Activated T-helper 1 cell treated with anti-CD3 and anti-CD28 coated beads, Interleukin-12 subunit alpha, Interleukin-12 subunit beta, Interleukin-2, Interleukin-4 antibody, amounts not matched to agents 30 ng/mL and 10 ng/mL and 1 ng/mL, durations not matched to agents 14 hours and 24 hours and 36 hours (primary cell): ENCODE measurements around the gene CLSTN2. TPM values are rescaled to one million over a fixed set of nuclear protein-coding genes. Genes with fewer than 3 reads are reported as not detected.

ENCODE experiments used
- DNase-seq: peaks from one replicate; pipeline ENCODE4 v3.0.0; 2021; ENCODE audit warnings: low spot score
- H3K27ac Mint-ChIP-seq: one replicate; pipeline ENCODE4 v1.8.0; 2021; ENCODE audit warnings: mild to moderate bottlenecking, mixed read lengths
- H3K27me3 Mint-ChIP-seq: one replicate; pipeline ENCODE4 v1.8.0; 2022; ENCODE audit warnings: mild to moderate bottlenecking, moderate library complexity, mixed read lengths; ENCODE audit not compliant: insufficient read depth
- H3K36me3 Mint-ChIP-seq: one replicate; pipeline ENCODE4 v1.8.0; 2021; ENCODE audit warnings: low read depth, mixed read lengths
- H3K4me1 Mint-ChIP-seq: one replicate; pipeline ENCODE4 v1.8.0; 2021; ENCODE audit warnings: low read depth, mixed read lengths
- H3K4me3 Mint-ChIP-seq: one replicate; pipeline ENCODE4 v1.8.0; 2021; ENCODE audit warnings: mild to moderate bottlenecking, moderate library complexity, mixed read lengths
- H3K9me3 Mint-ChIP-seq: one replicate; pipeline ENCODE4 v1.8.0; 2021; ENCODE audit warnings: mixed read lengths
- intact Hi-C: fragments of 100-400 bp; cut with micrococcal nuclease; formaldehyde crosslinking; loops from one replicate; pipeline ENCODE4 v1.15.1; 2024
- total RNA-seq: library from RNA; stranded (reverse); gene quantifications from 2 replicates; pipeline ENCODE4 v1.2.3, GENCODE V29; 2022

The CLSTN2 gene
- total RNA-seq, 1 donor from 2014 or later, result not detected

DNA sequence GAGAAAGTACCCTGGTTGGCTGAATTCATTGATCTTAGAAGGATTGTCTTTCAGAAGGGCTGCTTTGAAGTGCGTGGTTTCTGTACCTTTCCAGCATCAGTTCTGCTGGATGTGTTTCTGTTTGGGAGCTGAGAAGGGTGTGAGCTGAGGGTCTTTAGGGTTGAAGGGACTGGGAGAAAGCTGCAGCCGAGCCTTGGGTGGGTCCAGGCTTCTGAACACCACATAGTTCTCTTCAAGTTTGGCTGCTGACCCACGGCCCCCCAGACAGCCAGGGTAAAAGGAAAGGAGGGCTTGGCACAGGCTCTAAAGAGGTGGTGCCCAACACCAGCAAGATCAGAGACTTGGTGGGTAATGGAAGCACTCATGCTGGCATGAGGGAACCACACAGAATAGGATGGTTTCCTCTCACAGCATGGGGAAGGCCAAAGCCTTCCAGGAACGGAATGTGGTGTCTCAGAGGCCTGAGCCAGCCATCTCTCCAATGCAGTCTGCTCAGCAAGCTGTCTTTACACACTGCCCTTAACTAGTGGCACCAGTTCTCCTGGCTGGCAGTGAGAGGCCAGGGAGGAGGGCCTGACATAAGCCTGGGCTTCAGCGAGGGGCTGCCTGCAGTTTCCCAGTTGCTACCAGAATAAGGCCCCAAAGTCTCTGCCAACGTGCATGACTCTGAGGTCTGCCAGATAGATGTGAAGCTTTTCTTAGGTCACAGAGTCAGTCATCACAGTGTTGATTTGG, 503.9 kb downstream of the CLSTN2 start:
- H3K4me3 Mint-ChIP-seq, result no peak overlapping the region
- DNase-seq, result no peak
- no peaks in the 10 kb centered on the region for H3K36me3 Mint-ChIP-seq
- H3K9me3 Mint-ChIP-seq, result no peaks in the 10 kb centered on the region
- peaks cover 2% of the 10 kb centered on the region for H3K27me3 Mint-ChIP-seq
- no peak overlapping the region for H3K27ac Mint-ChIP-seq
- intact Hi-C loops, result no loop called here
- no peaks in the 10 kb centered on the region for H3K4me1 Mint-ChIP-seq

DNA sequence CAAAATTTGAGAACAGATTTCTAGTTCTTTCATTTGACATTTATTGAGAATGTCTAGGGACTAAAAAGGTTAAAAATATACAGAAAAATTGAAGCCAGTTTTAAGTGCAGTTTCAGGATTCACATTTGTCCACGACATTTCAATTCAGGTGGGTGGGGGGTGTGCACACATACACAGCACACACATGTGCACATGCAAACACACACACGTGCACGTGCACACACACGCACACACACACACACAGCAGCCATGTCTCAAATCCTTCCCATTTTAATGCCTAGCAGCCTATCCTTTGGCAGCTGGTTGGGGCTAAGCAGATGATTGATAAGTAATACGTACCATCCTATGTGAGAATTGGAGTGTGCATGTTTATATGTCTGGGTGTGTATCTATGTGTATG, 504.5 kb downstream of the CLSTN2 start:
- Mint-ChIP-seq H3K9me3 (no peaks in the 10 kb centered on the region), H3K36me3 (no peaks in the 10 kb centered on the region), H3K4me1 (no peaks in the 10 kb centered on the region), H3K4me3 (no peak overlapping the region), H3K27ac (no peak overlapping the region), H3K27me3 (peaks cover 2% of the 10 kb centered on the region)
- DNase-seq, result no peak
- intact Hi-C loops, result no loop called here

DNA sequence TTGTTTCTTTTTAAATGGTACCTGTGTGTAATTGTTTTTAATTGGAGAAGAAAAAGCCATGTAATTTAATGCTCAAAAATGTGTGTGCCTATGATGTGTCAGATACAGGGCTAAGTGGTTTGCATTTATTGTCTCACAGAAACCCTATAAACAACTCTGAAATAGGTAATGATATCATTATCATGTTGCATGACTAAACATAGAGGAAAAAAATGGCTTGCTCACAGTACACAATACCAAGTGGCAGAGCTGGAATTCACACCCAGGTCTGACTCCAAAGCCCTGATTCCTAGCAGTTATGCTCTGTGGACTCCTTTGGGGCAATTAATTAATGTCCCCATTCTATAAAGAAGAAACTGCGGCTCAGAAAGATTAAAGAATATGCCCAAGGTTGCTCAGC, 505.5 kb downstream of the CLSTN2 start:
- H3K9me3 Mint-ChIP-seq, result no peaks in the 10 kb centered on the region
- no peaks in the 10 kb centered on the region for H3K4me1 Mint-ChIP-seq
- no peak overlapping the region for H3K27ac Mint-ChIP-seq
- H3K27me3 Mint-ChIP-seq, result peaks cover 2% of the 10 kb centered on the region
- no peak overlapping the region for H3K4me3 Mint-ChIP-seq
- DNase-seq, result no peak
- no peaks in the 10 kb centered on the region for H3K36me3 Mint-ChIP-seq
- intact Hi-C loops, result no loop called here

DNA sequence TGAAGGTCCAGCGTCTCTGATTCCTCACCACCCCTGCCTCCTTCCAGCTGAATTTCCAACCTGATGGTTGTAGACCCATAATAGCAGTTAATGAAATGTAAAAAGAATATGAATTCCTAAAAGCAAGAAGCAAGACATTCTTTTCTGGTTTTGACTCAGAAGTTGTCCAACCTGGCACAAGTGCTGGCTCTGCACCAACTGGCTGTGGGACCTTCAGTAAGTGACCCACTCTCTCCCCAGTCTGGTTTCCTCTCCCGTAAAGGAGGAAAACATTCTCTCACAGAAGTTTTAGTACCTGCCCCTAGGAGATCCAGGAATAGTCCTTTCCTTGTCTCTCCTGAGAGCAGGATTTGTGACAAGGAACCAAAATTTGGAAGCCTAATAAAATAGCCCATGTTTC, 506.0 kb downstream of the CLSTN2 start:
- H3K27ac Mint-ChIP-seq, result no peak overlapping the region
- no peaks in the 10 kb centered on the region for H3K9me3 Mint-ChIP-seq
- DNase-seq, result no peak
- peaks cover 2% of the 10 kb centered on the region for H3K27me3 Mint-ChIP-seq
- no peaks in the 10 kb centered on the region for H3K4me1 Mint-ChIP-seq
- no peak overlapping the region for H3K4me3 Mint-ChIP-seq
- no peaks in the 10 kb centered on the region for H3K36me3 Mint-ChIP-seq
- intact Hi-C loops, result no loop called here

DNA sequence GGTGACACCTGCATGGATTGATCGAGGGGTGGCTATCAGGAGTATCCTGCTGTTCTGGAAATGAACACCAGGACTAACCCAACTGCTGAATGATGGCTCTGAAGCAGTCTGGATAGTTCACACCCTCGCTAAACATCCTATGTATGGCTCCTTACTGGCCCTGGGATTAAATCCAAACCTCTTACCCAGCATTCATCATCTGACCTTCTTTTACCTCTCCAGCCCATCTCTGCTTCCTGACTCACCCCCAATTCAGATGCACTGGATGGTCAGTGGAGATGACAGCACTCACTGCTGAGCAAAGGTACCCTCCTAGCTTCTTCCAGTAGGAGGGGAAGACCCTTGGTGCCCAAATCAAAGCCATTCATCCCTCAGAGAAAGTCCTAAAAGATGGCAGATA, 507.6 kb downstream of the CLSTN2 start:
- Mint-ChIP-seq H3K9me3 (no peaks in the 10 kb centered on the region), H3K27me3 (peaks cover 2% of the 10 kb centered on the region), H3K27ac (no peak overlapping the region), H3K36me3 (no peaks in the 10 kb centered on the region), H3K4me1 (no peaks in the 10 kb centered on the region), H3K4me3 (no peak overlapping the region)
- no peak for DNase-seq
- intact Hi-C loops, result no loop called here

DNA sequence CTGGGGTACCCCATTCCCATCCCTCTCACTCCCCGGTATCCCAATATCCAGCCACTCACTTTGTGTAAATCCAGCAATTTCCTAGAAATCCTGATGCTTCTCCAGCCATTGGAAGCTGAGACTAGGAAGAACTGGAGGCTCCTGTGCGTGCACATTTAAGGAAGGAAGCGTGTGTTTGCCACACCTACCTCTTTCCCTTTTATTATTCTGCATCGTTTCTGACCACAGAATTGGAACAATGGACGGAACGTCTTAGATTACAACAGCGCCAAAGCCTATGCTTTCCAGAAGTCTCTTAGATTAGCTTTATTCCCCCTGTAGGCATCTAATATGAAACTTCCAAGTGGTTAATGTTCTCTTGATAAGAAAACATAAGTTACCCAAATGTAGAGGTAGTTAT, 508.1 kb downstream of the CLSTN2 start:
- intact Hi-C loops, result no loop called here
- peaks cover 2% of the 10 kb centered on the region for H3K27me3 Mint-ChIP-seq
- no peaks in the 10 kb centered on the region for H3K4me1 Mint-ChIP-seq
- H3K27ac Mint-ChIP-seq, result no peak overlapping the region
- no peak for DNase-seq
- H3K4me3 Mint-ChIP-seq, result no peak overlapping the region
- H3K36me3 Mint-ChIP-seq, result no peaks in the 10 kb centered on the region
- H3K9me3 Mint-ChIP-seq, result no peaks in the 10 kb centered on the region

DNA sequence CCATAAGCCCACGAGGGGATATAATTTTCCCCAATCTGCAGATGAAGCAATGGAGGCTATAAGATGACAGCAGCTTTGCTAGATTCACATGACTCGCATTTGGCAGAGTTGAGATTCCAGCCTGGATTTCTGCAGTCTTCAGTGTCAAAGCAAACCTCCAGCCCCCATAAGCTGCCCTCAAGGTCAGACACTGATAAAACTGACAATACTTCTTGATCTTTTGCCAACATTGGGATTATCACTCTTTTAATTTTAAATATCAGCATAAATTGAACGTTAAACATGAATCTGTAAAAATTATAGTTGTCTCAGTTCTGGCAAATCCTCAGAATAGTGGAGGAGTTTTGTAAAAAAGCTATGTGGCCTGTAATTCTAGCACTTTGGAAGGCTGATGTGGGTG, 508.8 kb downstream of the CLSTN2 start:
- Mint-ChIP-seq H3K4me1 (no peaks in the 10 kb centered on the region), H3K36me3 (no peaks in the 10 kb centered on the region), H3K27me3 (peaks cover 2% of the 10 kb centered on the region), H3K27ac (no peak overlapping the region), H3K4me3 (no peak overlapping the region), H3K9me3 (no peaks in the 10 kb centered on the region)
- no peak for DNase-seq
- intact Hi-C loops, result no loop called here

DNA sequence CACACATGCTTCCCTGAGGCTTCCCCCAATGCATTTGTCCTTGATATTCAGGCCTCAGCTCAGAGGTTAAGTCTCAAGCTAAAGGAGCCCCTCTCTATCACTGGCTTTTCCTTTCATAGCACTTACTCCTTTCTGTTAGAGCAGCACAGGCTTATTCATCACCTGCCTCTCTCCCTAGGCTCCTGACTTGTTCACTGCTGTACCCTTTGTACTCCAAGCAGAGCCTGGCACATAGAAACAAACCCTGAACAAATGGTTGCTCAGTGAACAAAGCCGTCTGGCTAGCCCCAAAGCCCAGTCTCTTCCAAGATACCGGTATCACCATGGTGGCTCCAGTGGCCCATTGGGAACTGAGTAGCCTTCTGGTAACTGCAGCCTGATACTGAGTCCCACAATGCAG, 511.7 kb downstream of the CLSTN2 start:
- H3K27me3 Mint-ChIP-seq, result peaks cover 4% of the 10 kb centered on the region
- no peak overlapping the region for H3K27ac Mint-ChIP-seq
- H3K9me3 Mint-ChIP-seq, result no peaks in the 10 kb centered on the region
- DNase-seq, result no peak
- intact Hi-C loops, result no loop called here
- H3K4me3 Mint-ChIP-seq, result no peak overlapping the region
- no peaks in the 10 kb centered on the region for H3K36me3 Mint-ChIP-seq
- no peaks in the 10 kb centered on the region for H3K4me1 Mint-ChIP-seq

DNA sequence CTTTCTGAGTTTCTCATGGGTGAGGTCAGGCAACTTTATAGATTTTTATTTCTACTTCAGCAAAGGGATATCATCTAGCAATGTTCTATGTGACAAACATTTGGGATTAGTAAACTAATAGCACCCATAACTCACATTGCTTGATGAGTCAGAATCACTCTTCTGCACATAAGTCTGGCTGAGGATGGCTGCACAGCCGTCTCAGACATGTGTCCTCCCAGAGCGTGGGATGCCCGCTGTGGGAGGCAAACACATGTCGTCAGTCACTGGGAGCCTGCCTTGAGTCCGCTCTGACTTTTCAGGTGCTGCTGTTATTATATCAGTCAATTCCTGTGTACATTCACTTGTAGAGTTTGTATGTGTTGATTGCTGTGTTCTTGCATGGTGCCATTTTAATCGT, 512.2 kb downstream of the CLSTN2 start:
- Mint-ChIP-seq H3K4me3 (no peak overlapping the region), H3K27ac (no peak overlapping the region), H3K36me3 (no peaks in the 10 kb centered on the region), H3K27me3 (peaks cover 4% of the 10 kb centered on the region), H3K9me3 (no peaks in the 10 kb centered on the region), H3K4me1 (no peaks in the 10 kb centered on the region)
- intact Hi-C loops, result no loop called here
- no peak for DNase-seq

DNA sequence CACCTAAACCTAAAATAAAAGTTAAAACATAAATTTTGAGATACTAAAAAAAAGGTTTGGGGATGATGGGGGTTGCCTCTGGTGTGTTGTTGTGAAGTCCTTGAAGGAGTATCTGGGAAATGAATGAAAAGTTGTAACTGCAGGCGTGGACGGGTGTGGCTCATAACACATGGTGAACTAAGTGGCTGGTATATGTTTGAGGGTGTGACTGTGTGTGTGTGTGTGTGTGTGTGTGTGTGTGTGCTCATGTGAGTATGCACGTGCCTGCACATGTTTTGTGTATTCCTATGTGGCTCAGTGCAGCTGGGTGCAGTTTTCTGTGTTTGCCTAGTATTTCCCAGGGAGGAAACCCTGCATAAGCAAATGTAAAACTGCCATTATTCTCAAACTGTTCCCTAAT, 513.0 kb downstream of the CLSTN2 start:
- H3K4me3 Mint-ChIP-seq, result no peak overlapping the region
- no peaks in the 10 kb centered on the region for H3K4me1 Mint-ChIP-seq
- no peaks in the 10 kb centered on the region for H3K9me3 Mint-ChIP-seq
- no peak for DNase-seq
- intact Hi-C loops, result no loop called here
- no peak overlapping the region for H3K27ac Mint-ChIP-seq
- H3K27me3 Mint-ChIP-seq, result peaks cover 3% of the 10 kb centered on the region
- H3K36me3 Mint-ChIP-seq, result no peaks in the 10 kb centered on the region

DNA sequence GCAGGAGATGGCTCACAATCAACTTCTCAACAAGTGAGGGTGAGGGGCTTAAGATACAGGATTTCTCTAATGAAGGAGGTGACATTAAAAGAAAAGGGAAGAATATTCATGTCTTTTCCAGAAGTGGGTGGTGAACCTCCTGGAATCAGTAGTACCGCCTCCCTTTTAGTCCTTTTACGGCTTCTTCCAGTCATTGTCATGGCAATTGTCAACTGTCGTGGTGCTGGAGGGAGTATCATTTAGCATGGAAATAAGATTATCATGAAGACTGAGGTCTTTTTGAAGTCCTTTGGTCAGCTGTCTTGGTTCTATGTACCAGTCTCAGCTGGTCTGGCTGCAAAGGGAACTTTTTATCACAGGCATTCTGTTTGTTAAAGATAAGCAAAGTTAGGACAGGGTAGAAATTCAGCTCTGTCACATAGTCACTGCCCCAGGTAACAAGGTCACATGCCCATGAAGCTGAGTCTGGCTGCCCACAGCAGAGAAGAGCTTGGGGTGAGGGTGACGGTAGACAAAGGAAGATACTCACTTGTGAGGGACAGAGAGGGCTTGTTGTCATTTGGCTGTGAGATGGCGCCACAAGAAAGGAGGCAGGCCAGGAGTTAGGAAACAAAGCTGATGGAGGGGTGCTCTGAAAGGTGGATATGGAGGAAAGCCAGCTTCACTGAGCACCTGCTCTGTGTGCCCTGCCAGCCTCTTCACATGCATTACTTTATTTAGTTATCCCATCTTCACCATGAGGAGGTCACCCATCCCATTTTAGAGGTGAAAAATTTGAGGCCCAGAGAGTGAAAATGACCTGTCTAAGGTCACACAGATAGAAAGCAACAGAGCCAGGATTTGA, 514.6 kb downstream of the CLSTN2 start:
- Mint-ChIP-seq H3K36me3 (no peaks in the 10 kb centered on the region), H3K4me1 (no peaks in the 10 kb centered on the region), H3K27ac (no peak overlapping the region), H3K4me3 (no peak overlapping the region), H3K9me3 (no peaks in the 10 kb centered on the region), H3K27me3 (peaks cover 3% of the 10 kb centered on the region)
- DNase-seq, result no peak
- intact Hi-C loops, result no loop called here

DNA sequence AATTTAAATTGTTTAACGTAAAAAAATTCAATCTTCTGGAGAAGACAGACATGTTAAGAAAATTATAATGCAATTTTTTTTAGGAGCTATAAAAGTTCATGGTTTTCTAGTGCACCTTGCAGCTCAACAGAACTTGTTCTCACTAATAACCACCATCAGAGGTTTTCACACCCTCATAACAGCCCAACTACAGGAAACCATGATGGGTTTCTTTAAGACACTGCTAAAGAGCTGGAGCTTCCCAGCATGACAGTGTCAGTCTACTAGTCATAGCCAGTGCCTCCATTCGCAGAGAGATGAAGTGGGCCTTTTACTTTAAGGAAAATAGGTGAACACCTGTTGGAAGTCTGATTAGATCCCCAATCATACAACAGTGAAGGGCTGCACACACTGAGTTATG, 518.8 kb downstream of the CLSTN2 start:
- no peak overlapping the region for H3K27ac Mint-ChIP-seq
- H3K36me3 Mint-ChIP-seq, result no peaks in the 10 kb centered on the region

DNA sequence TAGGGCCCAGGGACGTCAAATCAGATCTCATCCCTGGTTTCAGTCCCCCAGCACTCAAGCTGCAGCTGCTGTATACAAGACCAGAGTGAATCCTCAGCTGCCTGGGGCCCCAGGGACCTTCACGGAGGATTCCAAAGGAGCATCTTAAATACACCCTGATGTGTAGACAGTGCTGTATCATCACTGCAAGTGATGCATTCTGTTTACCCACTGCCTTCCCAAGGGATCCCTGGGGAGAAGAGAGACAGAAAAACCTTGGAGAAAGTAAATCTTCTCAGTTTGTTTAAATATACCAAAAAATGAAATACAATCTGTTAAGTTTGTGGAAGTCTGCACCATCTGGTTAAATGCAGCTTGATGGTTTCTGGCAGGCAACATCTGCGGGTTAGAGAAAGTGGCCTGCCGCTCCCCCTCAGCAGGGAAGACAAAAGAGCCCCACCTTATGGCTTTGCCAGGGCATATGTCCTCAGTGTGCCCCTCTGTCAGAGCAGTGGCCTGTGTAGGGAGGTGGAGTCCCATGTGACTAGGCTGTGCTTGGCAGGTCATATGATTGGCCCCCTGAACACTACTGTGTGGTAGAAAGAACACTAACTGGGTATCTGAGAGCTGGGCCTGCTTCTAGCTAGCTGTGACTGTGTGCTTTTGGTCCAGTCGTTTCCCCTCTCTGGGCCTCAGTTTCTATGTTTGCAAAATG, 520.7 kb downstream of the CLSTN2 start:
- no peaks in the 10 kb centered on the region for H3K36me3 Mint-ChIP-seq
- no peak overlapping the region for H3K4me3 Mint-ChIP-seq
- no peak for DNase-seq
- no peaks in the 10 kb centered on the region for H3K4me1 Mint-ChIP-seq
- H3K9me3 Mint-ChIP-seq, result no peaks in the 10 kb centered on the region
- no peak overlapping the region for H3K27ac Mint-ChIP-seq
- intact Hi-C loops, result no loop called here
- H3K27me3 Mint-ChIP-seq, result peaks cover 3% of the 10 kb centered on the region

More for the DNA sequence above, 518.8 kb downstream of the CLSTN2 start:
- no peak overlapping the region for H3K4me3 Mint-ChIP-seq
- H3K27me3 Mint-ChIP-seq, result peaks cover 3% of the 10 kb centered on the region
- intact Hi-C loops, result no loop called here
- H3K4me1 Mint-ChIP-seq, result no peaks in the 10 kb centered on the region
- DNase-seq, result no peak
- no peaks in the 10 kb centered on the region for H3K9me3 Mint-ChIP-seq
